CD4-positive, alpha-beta T cell treated with Interleukin-21 for 1 hour (primary cell): Measurements from ENCODE around the gene PDK1.

Source experiments
- DNase-seq: peaks from one replicate; pipeline ENCODE4 v3.0.0-alpha.2; 2020

Gene PDK1

DNA sequence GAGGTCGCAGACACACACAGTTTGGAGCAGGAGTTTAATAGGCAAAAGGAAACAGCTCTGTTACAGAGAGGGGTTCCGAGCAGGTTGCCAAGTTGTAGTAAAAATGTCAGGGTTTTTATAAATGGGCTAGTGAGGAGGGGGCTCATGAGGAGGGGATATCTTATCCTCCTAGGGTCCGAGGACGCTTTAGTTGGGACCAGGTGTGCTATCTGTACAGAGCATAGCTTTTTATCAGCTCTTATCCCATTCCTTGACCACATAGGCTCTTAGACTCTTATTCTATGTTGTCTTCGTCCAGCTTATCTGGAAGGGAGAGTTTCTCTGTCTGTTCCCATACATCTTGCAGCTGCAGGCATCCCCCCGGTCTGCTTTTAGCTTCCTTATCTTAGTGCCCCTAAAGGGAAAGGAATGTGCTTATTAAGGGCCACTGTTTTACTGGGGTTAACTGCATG lies 44.7 kb downstream of the PDK1 start:
- DNase-seq = no peak

DNA sequence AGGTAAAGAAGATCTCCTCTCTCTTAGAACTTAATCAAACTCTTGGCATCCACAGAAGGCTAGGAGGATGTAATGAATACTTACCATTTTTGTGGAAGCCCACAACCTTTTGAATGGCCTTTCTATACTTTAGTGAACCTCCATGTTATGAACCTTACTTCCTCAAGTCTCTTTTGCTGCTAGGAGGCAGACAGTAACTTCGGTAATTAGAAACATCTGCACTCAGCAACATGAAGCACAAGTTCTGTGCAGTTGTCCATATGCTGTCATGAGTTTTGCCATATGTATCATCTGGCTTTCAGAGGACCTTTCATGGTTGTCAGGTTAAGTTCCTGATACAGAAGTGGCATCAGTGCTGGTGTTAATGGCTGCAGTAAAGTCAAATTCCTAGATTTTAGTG lies 50.4 kb downstream of the PDK1 start:
- DNase-seq = no peak

DNA sequence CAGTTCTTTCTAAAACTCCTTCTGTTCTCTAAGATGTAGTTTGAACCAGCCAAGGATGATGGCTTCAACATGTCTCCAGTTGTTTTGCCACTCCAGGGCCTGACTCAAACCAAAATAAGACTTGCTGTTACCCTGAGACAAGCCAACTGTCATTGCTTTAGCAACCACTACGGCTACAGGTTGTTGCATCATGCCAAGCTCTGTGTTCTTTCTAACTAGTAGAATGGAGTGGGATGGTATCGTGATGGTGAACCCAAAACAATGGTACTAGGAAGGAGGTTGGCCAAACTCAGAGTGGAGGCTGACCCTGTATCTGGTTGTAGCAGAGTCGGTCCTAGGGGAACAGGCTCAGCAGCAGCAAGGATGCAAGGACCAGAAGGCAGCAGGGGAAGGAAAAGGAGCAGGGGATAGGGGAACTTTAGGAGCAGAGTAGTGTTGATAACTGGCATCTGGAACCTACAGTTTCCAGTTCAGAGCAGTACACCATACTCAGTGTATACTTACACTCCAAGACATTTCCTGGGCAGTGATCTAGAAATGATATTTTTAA lies 51.6 kb downstream of the PDK1 start:
- DNase-seq = no peak

- no peak for DNase-seq
Measured at GRCh38 chr2:172609488-172609887, 53.6 kb downstream of the PDK1 start.

GRCh38 chr2:172612051-172612450 lies 56.2 kb downstream of the PDK1 start:
- no peak for DNase-seq

DNA sequence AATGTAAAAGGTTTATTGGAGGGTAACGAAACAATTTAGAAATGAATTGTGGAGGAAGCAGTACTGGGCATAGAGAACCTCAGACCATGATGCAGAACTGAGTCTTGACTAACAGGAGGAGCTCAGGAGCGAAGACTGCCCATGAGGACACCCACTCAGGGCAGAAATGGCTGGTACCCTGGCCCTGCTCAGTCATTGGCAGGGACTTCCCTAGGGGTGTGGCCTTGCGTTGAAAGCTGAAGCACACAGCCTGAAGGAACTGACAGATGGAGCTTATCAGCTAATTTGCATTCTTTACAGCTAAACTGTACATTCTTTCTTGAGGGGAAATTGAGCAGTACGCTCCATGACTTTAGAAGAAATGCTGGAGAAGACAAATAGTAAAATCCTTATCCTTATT lies 57.1 kb downstream of the PDK1 start:
- DNase-seq = no peak

GRCh38 chr2:172613615-172614231 lies 57.8 kb downstream of the PDK1 start:
- DNase-seq = no peak

- DNase-seq = no peak
Measured at GRCh38 chr2:172614932-172615331, 59.0 kb downstream of the PDK1 start.

- DNase-seq = no peak
Measured at GRCh38 chr2:172615727-172616261, 59.9 kb downstream of the PDK1 start.

- DNase-seq = no peak
Measured at GRCh38 chr2:172617115-172617514, 61.2 kb downstream of the PDK1 start.

DNA sequence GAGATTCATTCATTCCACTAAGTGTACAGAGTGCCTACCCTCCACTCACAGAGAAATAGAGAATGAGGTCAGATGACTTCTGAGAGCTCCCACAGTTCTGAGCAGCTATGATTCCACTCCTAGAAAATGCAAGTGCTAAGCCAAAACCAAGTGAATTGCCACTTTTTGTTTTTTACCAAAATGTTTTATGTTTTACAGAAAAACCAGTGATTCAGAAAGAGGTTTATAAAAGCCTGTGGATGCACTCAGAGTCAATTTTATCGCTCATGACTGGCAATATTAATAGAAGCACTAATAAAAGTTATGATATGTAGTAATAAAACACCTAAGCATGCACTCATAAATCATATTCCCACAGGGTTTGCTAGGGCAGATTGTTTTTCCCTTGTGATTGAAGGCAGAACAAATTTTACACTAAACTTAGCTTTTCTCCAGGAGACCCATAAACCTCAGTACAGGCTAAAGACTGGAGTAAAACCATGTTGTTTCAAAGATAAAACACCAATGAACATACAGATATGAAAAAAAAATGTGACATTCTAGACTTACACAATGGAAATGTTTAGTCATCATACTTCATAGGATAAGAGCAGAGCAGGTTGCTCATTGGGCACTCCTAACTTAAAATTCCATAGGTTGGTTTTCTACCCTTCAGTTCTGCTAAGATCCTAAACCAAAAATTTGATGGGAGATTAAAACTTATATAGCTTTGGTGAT lies 67.5 kb downstream of the PDK1 start:
- DNase-seq = no peak

DNA sequence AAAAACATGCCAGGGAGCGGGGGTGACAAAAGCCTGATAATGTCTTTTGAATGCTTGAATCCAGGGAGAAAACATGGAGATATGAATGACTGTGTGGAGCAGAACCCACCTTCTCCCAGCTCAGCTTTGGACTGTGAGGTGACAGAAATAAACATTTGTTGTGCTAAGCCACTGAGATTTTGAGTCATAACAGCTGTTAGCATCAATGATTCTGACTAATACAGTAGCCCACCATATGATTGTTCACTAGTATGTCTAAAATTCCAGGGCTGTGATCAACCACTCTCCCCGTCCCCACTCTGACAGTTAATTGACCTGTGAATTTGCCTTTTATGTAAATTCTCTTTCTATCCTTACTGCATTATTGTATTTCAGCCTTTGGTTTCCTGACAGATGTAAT lies 69.1 kb downstream of the PDK1 start:
- no peak for DNase-seq

- no peak for DNase-seq
Measured at GRCh38 chr2:172627181-172627580, 71.3 kb downstream of the PDK1 start.

- no peak for DNase-seq
Measured at GRCh38 chr2:172628085-172628484, 72.2 kb downstream of the PDK1 start.

DNA sequence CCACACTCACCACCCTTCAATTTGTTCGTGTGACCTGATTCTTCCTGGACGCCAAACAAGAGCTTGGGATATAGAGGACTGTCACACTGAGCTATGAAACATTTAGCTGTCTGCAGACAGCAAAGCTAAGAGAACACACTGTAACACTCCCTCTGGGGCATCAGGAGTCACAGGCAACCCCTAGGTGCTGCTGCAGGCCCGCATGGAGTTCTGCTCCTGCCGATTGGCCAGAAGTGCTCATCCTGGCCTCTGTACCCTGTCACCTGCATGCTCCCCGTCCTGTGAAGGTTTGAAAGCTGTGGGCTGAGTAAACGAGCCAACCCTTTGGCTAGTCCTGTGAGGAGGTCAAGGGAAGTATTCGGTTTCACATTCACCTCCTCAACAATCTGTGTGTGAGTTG lies 73.7 kb downstream of the PDK1 start:
- no peak for DNase-seq

GRCh38 chr2:172630181-172630580 lies 74.3 kb downstream of the PDK1 start:
- DNase-seq = no peak

GRCh38 chr2:172634477-172634876 lies 78.6 kb downstream of the PDK1 start:
- DNase-seq = no peak

GRCh38 chr2:172635548-172635947 lies 79.7 kb downstream of the PDK1 start:
- DNase-seq = no peak

DNA sequence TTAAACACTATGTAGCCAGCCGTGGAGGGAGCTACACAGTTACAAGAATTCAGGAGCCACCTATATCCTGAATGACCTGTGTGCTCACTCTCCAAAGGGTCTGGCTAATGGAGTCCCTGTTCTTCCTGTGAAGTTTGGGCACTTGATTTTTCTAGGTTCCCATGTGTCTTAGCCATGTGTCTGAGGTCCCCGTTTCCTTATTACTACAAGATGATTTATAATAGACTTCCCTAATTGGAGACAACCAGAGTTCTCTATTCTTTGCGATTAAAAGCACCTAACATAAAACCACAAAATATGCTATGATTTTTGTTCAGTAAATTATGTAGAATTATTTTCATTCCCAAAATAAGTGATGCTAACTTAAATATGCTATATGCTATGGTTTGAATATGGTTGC lies 83.4 kb downstream of the PDK1 start:
- DNase-seq = no peak

DNA sequence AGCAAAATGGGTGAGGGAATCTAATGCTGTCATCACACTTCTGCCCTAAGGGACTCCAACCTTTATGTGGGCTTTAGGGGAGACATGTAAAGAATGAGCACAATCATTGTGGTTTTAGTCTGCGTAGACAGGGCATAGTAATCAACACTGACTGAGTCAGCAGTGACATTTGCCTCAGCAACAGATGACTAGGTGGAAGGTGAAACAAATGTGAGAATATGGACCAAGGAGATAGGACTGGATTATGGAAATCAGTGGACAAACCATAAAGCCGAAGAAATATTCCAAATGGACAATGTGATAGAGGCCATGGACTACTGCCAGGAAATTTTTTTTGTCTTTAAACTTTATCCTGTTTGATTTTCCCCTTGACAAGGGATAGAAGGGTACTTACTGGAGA lies 83.9 kb downstream of the PDK1 start:
- no peak for DNase-seq

DNA sequence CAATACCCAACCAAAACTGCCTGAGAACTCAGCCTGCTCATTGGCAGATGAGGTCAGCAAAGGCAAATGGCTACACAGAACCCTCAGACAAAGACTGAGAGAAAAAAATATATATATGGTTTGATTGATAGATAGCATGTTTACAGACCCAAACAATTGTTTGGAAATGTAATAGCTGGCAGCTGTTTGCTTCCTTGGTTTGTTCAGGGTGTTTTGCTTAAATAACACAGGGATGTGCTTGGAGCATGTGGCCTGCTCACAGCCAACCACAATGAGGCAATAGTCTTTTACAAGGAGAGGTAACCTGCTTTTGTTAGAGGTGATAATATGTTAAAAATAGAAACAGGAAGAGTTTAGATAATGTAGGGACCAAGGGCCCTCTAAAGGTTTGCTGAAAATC lies 84.5 kb downstream of the PDK1 start:
- DNase-seq = no peak

DNA sequence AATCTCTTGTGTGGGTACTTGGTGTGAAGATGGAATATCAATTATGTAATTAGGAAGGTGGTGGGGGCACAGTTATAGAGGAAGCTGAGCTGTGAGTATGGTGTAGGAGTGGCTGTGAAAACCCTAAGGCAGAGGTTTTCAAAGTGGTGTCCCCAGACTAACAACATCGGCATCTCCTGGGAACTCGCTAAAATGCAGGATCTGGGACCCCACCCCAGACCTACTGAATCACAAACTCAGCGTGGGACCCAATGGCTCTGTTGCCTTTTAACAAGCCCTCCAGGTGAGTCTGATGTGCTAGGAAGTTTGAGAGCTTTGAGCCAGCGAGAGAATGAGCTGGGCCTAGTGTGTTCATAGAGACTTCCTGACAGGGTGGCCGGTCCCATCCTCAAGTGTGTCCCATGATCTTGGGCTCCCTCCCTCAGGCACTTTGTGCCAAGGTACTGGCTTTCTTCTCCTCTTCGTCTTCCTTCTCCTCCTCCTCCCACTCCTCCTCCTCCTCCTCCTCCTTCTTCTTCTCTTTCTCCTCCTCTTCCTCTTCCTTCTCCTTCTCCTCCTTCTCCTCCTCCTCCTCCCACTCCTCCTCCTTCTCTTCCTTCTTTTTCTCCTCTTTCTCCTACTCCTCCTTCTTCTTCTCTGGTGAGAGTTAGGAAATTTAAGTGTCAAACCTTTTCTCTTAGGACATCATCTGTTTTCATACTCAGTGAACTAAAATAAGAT lies 86.6 kb downstream of the PDK1 start:
- no peak for DNase-seq

DNA sequence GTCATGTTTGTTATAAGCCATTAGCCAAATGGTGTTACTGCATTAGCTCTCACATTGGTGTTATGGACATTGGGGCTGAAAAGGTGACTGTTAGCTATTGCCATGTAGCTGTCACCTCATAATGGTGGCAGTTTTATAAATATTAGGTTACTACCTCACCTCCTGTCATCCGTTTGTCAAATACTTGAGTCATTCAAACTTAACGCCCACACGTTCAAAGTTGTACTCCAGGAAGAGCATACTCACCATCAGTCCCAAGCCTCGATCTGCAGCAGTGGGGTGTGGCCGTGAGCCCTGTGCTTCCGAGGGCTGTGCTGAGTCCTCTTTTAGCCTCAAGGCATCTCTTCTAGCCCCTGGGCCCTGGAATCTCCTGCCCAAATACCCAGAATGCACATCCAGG lies 87.3 kb downstream of the PDK1 start:
- DNase-seq = no peak

GRCh38 chr2:172647439-172647838 lies 91.5 kb downstream of the PDK1 start:
- no peak for DNase-seq
